ENCODE data around the gene NHLH1.

DNA sequence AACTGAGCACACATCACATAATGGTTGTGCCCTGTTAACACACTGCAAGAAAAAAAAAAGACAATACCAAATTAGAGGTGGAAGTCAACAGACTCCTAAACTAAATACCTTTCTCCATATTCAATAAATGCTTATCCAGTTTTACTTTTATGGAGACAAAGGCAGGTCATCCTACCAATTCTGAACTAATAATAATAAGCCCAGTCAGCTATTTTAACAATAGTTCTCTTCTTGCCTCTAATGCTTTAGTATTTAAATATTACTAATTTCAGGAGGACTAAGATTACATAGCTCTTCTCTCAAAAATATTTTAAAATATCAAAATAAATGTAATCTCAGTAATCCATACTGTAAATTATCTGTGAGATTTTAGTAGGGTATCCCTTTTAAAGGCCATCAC is 34.4 kb upstream of the NHLH1 start:
- TF ChIP-seq, protein P1, sequence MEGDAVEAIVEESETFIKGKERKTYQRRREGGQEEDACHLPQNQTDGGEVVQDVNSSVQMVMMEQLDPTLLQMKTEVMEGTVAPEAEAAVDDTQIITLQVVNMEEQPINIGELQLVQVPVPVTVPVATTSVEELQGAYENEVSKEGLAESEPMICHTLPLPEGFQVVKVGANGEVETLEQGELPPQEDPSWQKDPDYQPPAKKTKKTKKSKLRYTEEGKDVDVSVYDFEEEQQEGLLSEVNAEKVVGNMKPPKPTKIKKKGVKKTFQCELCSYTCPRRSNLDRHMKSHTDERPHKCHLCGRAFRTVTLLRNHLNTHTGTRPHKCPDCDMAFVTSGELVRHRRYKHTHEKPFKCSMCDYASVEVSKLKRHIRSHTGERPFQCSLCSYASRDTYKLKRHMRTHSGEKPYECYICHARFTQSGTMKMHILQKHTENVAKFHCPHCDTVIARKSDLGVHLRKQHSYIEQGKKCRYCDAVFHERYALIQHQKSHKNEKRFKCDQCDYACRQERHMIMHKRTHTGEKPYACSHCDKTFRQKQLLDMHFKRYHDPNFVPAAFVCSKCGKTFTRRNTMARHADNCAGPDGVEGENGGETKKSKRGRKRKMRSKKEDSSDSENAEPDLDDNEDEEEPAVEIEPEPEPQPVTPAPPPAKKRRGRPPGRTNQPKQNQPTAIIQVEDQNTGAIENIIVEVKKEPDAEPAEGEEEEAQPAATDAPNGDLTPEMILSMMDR (IDR thresholded peaks at IDR 0.05), result no peak
- no peak for TF ChIP-seq EZH2 (IDR thresholded peaks at IDR 0.05; ENCODE audit: borderline replicate concordance, insufficient read depth, low read depth, low read length, poor library complexity, severe bottlenecking)

Data from B cell (primary cell).